SK-N-SH (cell line): ENCODE results near the gene GLI2. TPM values are rescaled to one million over a fixed set of nuclear protein-coding genes. Genes with fewer than 3 reads are reported as not detected.

ENCODE experiments used
- CTCF ChIA-PET: fragments of 300-600, 350-600 bp; formaldehyde crosslinking; extraction: SDS; loops from one replicate; lab custom pipeline; 2021; lab: Yijun Ruan, JAX
- POLR2A ChIA-PET: fragments of 350-600 bp; sonication (Branson Sonifier 250); formaldehyde crosslinking; extraction: SDS; loops from one replicate; lab custom pipeline; 2020; ENCODE audit warnings: antibody characterized with exemption, inconsistent platforms; lab: Yijun Ruan, JAX
- DNase-seq: peaks from one replicate; pipeline ENCODE4 v3.0.0; 2012
- H2AFZ ChIP-seq: fragments of 200-600 bp; sonication (generic); 2 replicates; pipeline ENCODE4 v1.8.1; 2016; ENCODE audit warnings: antibody characterized with exemption, mild to moderate bottlenecking, low read depth
- H3F3A ChIP-seq: fragments of 200-600 bp; sonication (generic); replicated peaks from 2 replicates; pipeline ENCODE3; 2016; ENCODE audit warnings: antibody characterized with exemption, mild to moderate bottlenecking; ENCODE audit not compliant: insufficient read depth
- H3K27ac ChIP-seq, 2 experiments: fragments of 200-500 bp in 1 of 2; fragments of 200-600 bp in 1 of 2; sonication (Bioruptor generic) in 1 of 2; sonication (generic), shearing (Covaris generic) in 1 of 2; 2 replicates each; pipeline versions ENCODE4 v1.5.1 to v1.6.1; 2014 to 2016; ENCODE audit warnings: low read depth in 2 of 2, inconsistent platforms in 1 of 2, low read length in 1 of 2, mild to moderate bottlenecking in 1 of 2, mixed read lengths in 1 of 2
- H3K27me3 ChIP-seq: fragments of 200-600 bp; sonication (generic), shearing (Covaris generic); 2 replicates; pipeline ENCODE4 v1.6.1; 2016; ENCODE audit warnings: mixed run types; ENCODE audit not compliant: insufficient read depth
- H3K36me3 ChIP-seq, 2 experiments: fragments of 200-500 bp in 1 of 2; fragments of 200-600 bp in 1 of 2; sonication (Bioruptor generic) in 1 of 2; sonication (generic) in 1 of 2; replicated peaks in 1 of 2; 2 replicates each; pipeline versions ENCODE3 to v1.5.1; 2014 to 2016; ENCODE audit warnings: low read length in 1 of 2, mild to moderate bottlenecking in 1 of 2; ENCODE audit not compliant: insufficient read depth in 2 of 2, control insufficient read depth in 1 of 2
- H3K4me1 ChIP-seq, 2 experiments: fragments of 200-500 bp in 1 of 2; fragments of 200-600 bp in 1 of 2; sonication (Bioruptor generic) in 1 of 2; sonication (generic), shearing (Covaris generic) in 1 of 2; 2 replicates each; pipeline versions ENCODE4 v1.5.1 to v1.6.1; 2014 to 2016; ENCODE audit warnings: low read depth in 1 of 2, low read length in 1 of 2, mixed run types in 1 of 2; ENCODE audit not compliant: insufficient read depth in 2 of 2, control insufficient read depth in 1 of 2
- H3K4me2 ChIP-seq: fragments of 200-600 bp; sonication (generic), shearing (Covaris generic); 2 replicates; pipeline ENCODE4 v1.6.1; 2017; ENCODE audit warnings: mixed run types
- H3K4me3 ChIP-seq, 2 experiments: fragments of 200-500 bp in 1 of 2; fragments of 200-600 bp in 1 of 2; sonication (Bioruptor generic) in 1 of 2; sonication (generic), shearing (Covaris generic) in 1 of 2; 2 replicates each; pipeline versions ENCODE4 v1.5.1 to v1.8.1; 2014 to 2016; ENCODE audit warnings: low read depth in 2 of 2, inconsistent platforms in 1 of 2, low read length in 1 of 2, mild to moderate bottlenecking in 1 of 2, mixed read lengths in 1 of 2, moderate library complexity in 1 of 2
- H3K79me2 ChIP-seq: fragments of 200-600 bp; sonication (generic); 2 replicates; pipeline ENCODE4 v1.8.1; 2017; ENCODE audit warnings: mild to moderate bottlenecking; ENCODE audit not compliant: insufficient read depth
- H3K9ac ChIP-seq: fragments of 200-600 bp; sonication (generic); 2 replicates; pipeline ENCODE4 v1.6.1; 2017; ENCODE audit warnings: mixed run types
- H3K9me2 ChIP-seq: fragments of 200-600 bp; sonication (generic); 2 replicates; pipeline ENCODE4 v1.6.1; 2017; ENCODE audit warnings: mixed run types
- H3K9me3 ChIP-seq: fragments of 200-600 bp; sonication (generic); 2 replicates; pipeline ENCODE4 v1.6.1; 2017; ENCODE audit warnings: mixed run types, mild to moderate bottlenecking, moderate library complexity
- H4K20me1 ChIP-seq: fragments of 200-600 bp; sonication (generic); 2 replicates; pipeline ENCODE4 v1.6.1; 2017; ENCODE audit warnings: mild to moderate bottlenecking, mixed run types; ENCODE audit not compliant: insufficient read depth
- ELF1 ChIP-seq: IDR thresholded peaks from 2 replicates; pipeline ENCODE4 v1.4.0; 2012
- FOXM1 ChIP-seq: IDR thresholded peaks from 2 replicates; pipeline ENCODE4 v1.4.0; 2012; ENCODE audit warnings: low read depth, mild to moderate bottlenecking
- JUND ChIP-seq: IDR thresholded peaks from 2 replicates; pipeline ENCODE4 v1.4.0; 2012
- PBX3 ChIP-seq: IDR thresholded peaks from 2 replicates; pipeline ENCODE4; 2012
- REST ChIP-seq: IDR thresholded peaks from 2 replicates; pipeline ENCODE4 v1.6.1; 2012; ENCODE audit warnings: mild to moderate bottlenecking, low read depth, low read length, moderate library complexity
- RFX5 ChIP-seq: IDR thresholded peaks from 2 replicates; pipeline ENCODE4 v1.6.1; 2012; ENCODE audit warnings: mild to moderate bottlenecking, improper control_type of control experiment, low read length
- TCF12 ChIP-seq: IDR thresholded peaks from 2 replicates; pipeline ENCODE4 v1.4.0; 2012
- TEAD4 ChIP-seq: IDR thresholded peaks from 2 replicates; pipeline ENCODE4 v1.4.0; 2012; ENCODE audit warnings: mild to moderate bottlenecking, borderline replicate concordance; ENCODE audit not compliant: insufficient read depth
- YY1 ChIP-seq: IDR thresholded peaks from 2 replicates; pipeline ENCODE4 v1.4.0; 2012; ENCODE audit warnings: low read depth, mild to moderate bottlenecking
- WGBS: methylation state at CpG from one replicate; pipeline ENCODE4 v1.1.6; 2017; ENCODE audit warnings: low lambda C conversion rate; 5-methylcytosine and 5-hydroxymethylcytosine counted together
- polyA plus RNA-seq, 3 experiments: library from polyadenylated mRNA; depleted of rRNA; stranded (reverse); fragments of >200 nt; gene quantifications; 2 replicates each; pipeline ENCODE4 v1.2.3, GENCODE V29; 2012
- TF ChIP-seq, protein P1 (sequence below): fragments of 150-350 bp; IDR thresholded peaks from 2 replicates; pipeline ENCODE4 v1.6.1; 2016; ENCODE audit warnings: mild to moderate bottlenecking, low read depth, low read length
- TF ChIP-seq, protein P2 (sequence below): fragments of 200-600 bp; sonication (generic); IDR thresholded peaks from 2 replicates; pipeline ENCODE4 v1.6.1; 2017; ENCODE audit warnings: antibody characterized with exemption, mild to moderate bottlenecking, moderate library complexity

Gene GLI2
- polyA plus RNA-seq, 1 of the 3 experiments (the other 2 are of a cell fraction), result 3.4 TPM

DNA sequence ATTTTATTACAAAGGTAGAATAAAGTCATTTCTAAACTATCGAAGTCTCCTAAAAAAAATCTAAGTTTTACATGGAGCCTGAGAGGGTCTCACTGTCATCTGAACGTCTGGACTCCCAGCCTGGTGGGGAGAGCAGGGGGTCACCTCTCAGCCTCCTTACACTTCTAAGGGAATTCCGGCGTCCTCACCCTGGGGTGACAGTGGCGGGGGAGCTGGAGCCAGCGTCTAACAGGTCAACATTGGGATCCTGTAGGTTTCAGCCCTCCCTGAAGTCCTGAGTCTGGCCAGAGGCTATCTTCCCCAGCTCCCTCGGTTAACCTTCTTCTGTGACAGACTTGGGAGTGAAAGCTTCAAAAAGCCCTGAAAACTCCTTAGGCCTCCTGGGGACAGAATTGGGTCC lies 34.6 kb upstream of the GLI2 start:
- Histone ChIP-seq H3K9me3 (no peaks in the 10 kb centered on the region), H3K36me3 (no peaks in the 10 kb centered on the region), H3K79me2 (no peaks in the 10 kb centered on the region), H3K4me3 (no peak overlapping the region), H2AFZ (no peak overlapping the region), H3K9ac (no peak overlapping the region)
- ChIA-PET POLR2A (no interaction called here), CTCF (interaction anchor here (1.0 to 17.8 kb wide), 5 partner anchors 11 to 378 kb away, joined by 4 to 408 read pairs (median 7); no protein-coding TSS in a partner anchor)
- DNase-seq, result no peak
- WGBS, result 82% methylated on average over 6 of the region's 7 CpGs
- TF ChIP-seq JUND (no peak), ELF1 (no peak), FOXM1 (no peak), REST (no peak), PBX3 (no peak)
- TF ChIP-seq, protein P1, sequence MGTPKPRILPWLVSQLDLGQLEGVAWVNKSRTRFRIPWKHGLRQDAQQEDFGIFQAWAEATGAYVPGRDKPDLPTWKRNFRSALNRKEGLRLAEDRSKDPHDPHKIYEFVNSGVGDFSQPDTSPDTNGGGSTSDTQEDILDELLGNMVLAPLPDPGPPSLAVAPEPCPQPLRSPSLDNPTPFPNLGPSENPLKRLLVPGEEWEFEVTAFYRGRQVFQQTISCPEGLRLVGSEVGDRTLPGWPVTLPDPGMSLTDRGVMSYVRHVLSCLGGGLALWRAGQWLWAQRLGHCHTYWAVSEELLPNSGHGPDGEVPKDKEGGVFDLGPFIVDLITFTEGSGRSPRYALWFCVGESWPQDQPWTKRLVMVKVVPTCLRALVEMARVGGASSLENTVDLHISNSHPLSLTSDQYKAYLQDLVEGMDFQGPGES, result no peak
- TF ChIP-seq, protein P2, sequence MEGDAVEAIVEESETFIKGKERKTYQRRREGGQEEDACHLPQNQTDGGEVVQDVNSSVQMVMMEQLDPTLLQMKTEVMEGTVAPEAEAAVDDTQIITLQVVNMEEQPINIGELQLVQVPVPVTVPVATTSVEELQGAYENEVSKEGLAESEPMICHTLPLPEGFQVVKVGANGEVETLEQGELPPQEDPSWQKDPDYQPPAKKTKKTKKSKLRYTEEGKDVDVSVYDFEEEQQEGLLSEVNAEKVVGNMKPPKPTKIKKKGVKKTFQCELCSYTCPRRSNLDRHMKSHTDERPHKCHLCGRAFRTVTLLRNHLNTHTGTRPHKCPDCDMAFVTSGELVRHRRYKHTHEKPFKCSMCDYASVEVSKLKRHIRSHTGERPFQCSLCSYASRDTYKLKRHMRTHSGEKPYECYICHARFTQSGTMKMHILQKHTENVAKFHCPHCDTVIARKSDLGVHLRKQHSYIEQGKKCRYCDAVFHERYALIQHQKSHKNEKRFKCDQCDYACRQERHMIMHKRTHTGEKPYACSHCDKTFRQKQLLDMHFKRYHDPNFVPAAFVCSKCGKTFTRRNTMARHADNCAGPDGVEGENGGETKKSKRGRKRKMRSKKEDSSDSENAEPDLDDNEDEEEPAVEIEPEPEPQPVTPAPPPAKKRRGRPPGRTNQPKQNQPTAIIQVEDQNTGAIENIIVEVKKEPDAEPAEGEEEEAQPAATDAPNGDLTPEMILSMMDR, result no peak
- TF ChIP-seq, all 33 proteins: peak for 0
- H3K4me1 ChIP-seq, result peaks cover 0 to 15% of the 10 kb centered on the region in 2 experiments; a peak in 1 of 4 replicates
- no peaks in the 10 kb centered on the region for H3F3A ChIP-seq
- H3K27me3 ChIP-seq, result no peaks in the 10 kb centered on the region
- no peaks in the 10 kb centered on the region for H3K9me2 ChIP-seq
- no peaks in the 10 kb centered on the region for H4K20me1 ChIP-seq
- no peak overlapping the region for H3K4me2 ChIP-seq
- no peak overlapping the region for H3K27ac ChIP-seq

GRCh38 chr2:120701499-120701898 lies 34.2 kb upstream of the GLI2 start:
- TF ChIP-seq YY1 (no peak), RFX5 (no peak), TEAD4 (no peak), TCF12 (no peak)
- TF ChIP-seq, all 33 proteins: peak for 0
- Histone ChIP-seq H4K20me1 (no peaks in the 10 kb centered on the region), H3K27ac (no peak overlapping the region), H3K4me2 (no peak overlapping the region), H3K4me1 (peaks cover 0 to 18% of the 10 kb centered on the region in 2 experiments; a peak in 1 of 4 replicates), H3K36me3 (no peaks in the 10 kb centered on the region), H3K9me2 (no peaks in the 10 kb centered on the region), H3K4me3 (no peak overlapping the region), H3K27me3 (no peaks in the 10 kb centered on the region), H3K79me2 (no peaks in the 10 kb centered on the region), H3K9me3 (no peaks in the 10 kb centered on the region), H3F3A (no peaks in the 10 kb centered on the region), H2AFZ (no peak overlapping the region), H3K9ac (no peak overlapping the region)
- CTCF ChIA-PET, result interaction anchor here (1.0 to 17.8 kb wide), 5 partner anchors 11 to 378 kb away, joined by 4 to 408 read pairs (median 7); no protein-coding TSS in a partner anchor
- POLR2A ChIA-PET, result no interaction called here
- WGBS, result 89% methylated on average over 2 of the region's 3 CpGs
- DNase-seq, result no peak
